NCI-H1092 treated with DMSO at 0.1 percent for 48 hours (cell line): ENCODE data around the gene HDAC4.

Experiments
- DNase-seq: peaks from one replicate; lab custom pipeline; 2025; lab: John Stamatoyannopoulos, UW

The HDAC4 gene

GRCh38 chr2:239167011-239167673 lies 233.7 kb downstream of the HDAC4 start:
- DNase-seq: no peak

GRCh38 chr2:239166201-239166834 lies 234.5 kb downstream of the HDAC4 start:
- no peak for DNase-seq

- no peak for DNase-seq
These were observed 235.5 kb downstream of the HDAC4 start for GRCh38 chr2:239165206-239165831.

GRCh38 chr2:239164335-239164871 lies 236.4 kb downstream of the HDAC4 start:
- no peak for DNase-seq

GRCh38 chr2:239163688-239164334 lies 237.0 kb downstream of the HDAC4 start:
- DNase-seq: no peak

GRCh38 chr2:239162976-239163687 lies 237.7 kb downstream of the HDAC4 start:
- no peak for DNase-seq

- DNase-seq: no peak
These were observed 238.5 kb downstream of the HDAC4 start for GRCh38 chr2:239162141-239162821.

- no peak for DNase-seq
These were observed 239.1 kb downstream of the HDAC4 start for GRCh38 chr2:239161711-239162140.

- DNase-seq: no peak
These were observed 240.3 kb downstream of the HDAC4 start for GRCh38 chr2:239160226-239161143.

- no peak for DNase-seq
These were observed 241.3 kb downstream of the HDAC4 start for GRCh38 chr2:239159476-239159911.

GRCh38 chr2:239158641-239159475 lies 242.0 kb downstream of the HDAC4 start:
- DNase-seq: no peak

- DNase-seq: no peak
These were observed 243.0 kb downstream of the HDAC4 start for GRCh38 chr2:239157771-239158170.

- DNase-seq: no peak
These were observed 243.6 kb downstream of the HDAC4 start for GRCh38 chr2:239157269-239157668.

GRCh38 chr2:239156516-239157265 lies 244.1 kb downstream of the HDAC4 start:
- DNase-seq: no peak

- DNase-seq: no peak
These were observed 244.9 kb downstream of the HDAC4 start for GRCh38 chr2:239155806-239156480.

GRCh38 chr2:239154971-239155805 lies 245.6 kb downstream of the HDAC4 start:
- DNase-seq: no peak
